Ramos (cell line): Measurements from ENCODE around the gene CBLIF.
"Not testable (repeated sequence)": the region's sequence is repeated elsewhere in the genome, so short reads cannot be mapped to it uniquely, and the experiment has no call there.

Experiments
- in situ Hi-C: fragments of 300-500 bp; cut with MboI; formaldehyde crosslinking; loops from one replicate; pipeline ENCODE4 v1.14.3; 2022; ENCODE audit warnings: low sequenced_read_pairs; ENCODE audit not compliant: unreplicated experiment

CBLIF gene

DNA sequence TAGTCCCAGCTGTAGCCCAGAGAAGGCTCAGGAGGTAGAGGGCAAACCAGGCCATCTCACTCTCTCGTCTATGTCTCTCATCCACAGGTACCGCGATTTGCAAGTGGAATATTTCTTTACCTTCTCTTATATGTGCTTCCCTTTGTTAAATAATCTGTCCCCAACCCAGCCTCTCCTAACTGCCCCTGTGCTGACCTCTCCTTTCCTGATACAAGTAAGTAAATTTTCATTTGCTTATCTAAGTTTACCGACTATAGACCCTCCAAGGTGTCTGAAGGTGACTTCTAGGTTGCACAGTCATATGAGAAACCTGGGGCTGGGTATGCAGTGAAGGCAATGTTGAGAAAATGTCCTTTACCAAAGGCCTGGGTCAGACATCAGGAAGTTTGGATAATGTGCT is at the start of gene CBLIF:
CBLIF (minus strand) TSS at position 101 of the 400 bp plus-strand sequence; CDS start at position 55, 46 bp downstream.
- in situ Hi-C loops, result no loop called here

DNA sequence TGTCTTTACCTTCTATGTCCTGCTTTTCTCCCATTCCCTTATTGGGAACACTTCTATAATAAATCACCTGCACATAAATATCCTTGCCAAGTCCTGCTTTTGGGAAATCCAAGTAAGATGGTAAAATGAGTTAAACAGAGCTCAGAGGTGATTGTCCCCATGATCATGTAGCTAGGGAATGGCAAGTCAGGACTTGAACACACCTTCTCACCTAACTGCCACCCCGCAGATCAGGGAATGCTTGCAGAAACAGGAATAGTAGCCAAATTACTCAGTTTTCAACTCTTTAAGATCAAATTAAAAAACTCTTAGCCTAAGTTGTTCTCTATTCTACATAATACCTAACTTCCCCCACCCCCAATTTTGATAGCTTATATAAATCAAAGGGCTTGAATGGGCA is 49.3 kb upstream of the CBLIF start:
- in situ Hi-C loops, result no loop called here

DNA sequence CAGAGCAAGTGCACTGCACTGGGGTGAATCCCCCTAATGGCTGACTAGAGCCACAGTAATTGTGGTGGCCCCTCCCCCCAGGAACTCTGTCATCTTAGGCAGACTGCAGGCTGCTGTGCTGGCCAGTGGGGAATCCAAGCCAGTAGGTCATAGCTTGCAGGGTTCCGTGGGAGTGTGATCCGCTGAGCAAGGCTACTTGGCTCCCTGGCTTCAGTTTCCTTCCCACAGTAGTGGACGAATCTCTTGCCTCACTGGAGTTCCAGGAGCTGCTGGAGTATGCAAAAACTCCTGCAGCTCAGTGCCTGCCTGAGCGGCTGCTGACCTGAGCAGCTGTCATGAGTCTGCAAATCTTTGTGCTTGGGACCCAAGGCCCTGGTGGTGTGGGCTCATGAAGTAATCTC is 46.5 kb upstream of the CBLIF start:
- in situ Hi-C loops, result no loop called here

DNA sequence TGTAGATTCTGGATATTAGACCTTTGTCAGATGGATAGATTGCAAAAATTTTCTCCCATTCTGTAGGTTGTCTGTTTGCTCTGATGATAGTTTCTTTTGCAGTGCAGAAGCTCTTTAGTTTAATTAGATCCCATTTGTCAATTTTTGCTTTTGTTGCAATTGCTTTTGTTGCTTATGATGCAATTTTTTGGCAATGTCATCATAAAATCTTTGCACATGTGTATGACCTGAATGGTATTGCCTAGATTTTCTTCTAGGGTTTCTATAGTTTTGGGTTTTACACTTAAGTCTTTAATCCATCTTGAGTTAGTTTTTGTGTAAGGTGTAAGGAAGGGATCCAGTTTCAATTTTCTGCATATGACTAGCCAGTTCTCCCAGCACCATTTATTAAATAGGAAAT is 41.9 kb upstream of the CBLIF start:
- in situ Hi-C loops, result not testable (repeated sequence)

DNA sequence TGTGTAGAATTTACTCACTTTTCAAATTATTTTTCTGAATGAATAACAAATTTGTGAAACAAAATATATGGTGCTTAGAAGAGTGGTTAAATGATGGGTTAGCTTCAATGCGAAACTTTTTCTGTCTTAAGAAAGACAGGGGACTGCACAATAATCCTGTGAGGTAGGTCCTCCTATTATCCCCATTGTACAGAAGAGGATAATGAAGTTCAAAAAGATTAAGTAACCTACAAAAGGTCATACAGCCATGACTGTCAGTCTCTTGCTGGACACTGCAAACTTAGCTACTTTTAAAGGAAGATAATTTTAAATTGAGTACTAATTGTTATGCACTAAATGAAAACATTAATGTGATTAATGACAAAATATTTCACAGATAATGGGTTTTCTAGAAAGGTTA is 38.3 kb upstream of the CBLIF start:
- in situ Hi-C loops, result no loop called here

DNA sequence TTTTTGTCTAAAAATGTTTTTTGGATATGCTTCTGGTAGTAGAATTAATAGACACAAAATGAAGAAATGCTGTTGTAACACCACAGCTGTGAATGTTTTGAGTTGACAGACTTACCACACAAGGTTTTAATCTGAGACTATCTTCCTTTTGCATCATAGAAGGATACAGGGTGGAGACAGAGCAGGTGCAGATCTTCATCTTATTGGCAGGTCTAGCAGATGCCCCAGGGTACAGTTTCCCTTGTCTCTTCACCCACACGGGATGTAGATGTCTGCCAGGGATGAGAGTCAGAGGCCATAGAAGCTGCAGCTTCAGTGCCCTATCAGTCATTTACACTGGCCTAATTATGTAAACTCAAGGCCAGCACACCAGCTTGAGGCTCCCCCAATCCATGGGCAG is 34.3 kb upstream of the CBLIF start:
- in situ Hi-C loops, result no loop called here

DNA sequence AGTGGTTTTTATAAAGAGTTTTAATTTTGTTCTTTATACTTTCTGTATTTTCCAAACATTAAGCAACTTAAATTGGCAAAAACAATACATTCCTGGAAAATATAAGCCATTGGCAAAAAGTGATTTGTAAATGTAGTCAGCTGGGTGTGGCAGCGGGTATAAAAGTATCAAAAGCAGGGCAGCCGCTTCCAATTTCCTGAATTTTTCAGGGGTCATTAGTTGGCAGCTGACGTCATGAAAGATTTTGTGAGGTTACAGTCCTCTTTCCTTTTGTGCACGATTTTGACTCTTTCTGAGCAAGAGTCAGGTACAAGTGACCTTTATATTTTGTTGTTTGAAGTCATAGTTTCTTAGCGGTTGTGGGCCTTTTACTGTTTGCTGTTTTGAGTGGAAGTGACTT is 33.3 kb upstream of the CBLIF start, which contains the start of gene OOSP3:
OOSP3 (plus strand) TSS at position 208 of the 400 bp plus-strand sequence; CDS start at position 235, 27 bp downstream.
- in situ Hi-C loops, result no loop called here

DNA sequence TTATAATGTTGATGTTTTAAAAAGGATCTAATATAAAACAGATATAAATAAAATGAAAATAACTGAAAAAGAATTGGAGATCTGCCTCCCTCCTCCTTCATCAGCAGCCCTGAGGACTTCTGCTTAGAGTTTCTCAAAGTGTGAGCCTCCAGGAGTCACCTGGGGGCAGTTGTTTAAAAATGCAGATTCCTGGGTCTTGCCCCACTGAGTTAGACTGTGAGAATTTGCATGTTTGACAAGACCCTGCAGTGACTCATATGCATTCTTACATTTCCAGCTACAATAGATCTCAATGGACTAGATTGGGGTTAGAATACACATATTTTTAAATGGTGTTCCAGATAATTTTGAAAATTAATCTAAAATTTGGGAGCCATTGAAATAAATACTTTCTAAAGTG is 32.5 kb upstream of the CBLIF start:
- in situ Hi-C loops, result no loop called here

DNA sequence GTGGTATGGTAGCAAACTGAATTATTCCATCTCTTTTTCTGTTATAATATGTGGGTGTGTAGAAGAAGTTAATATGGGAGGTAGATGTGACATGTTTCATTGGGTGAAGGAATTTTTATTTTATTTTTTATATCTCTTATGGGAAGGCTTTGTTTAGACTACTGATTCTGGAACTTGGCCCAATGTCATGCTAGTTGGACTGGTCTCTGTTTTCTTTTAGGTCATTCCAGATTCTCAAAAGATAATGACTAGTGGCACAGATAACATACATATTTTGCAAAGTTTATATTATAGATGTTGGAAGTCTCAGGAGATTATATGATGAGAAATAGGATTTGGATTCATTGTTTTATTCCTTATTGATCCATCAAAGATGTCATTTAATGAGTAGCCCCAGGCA is 32.0 kb upstream of the CBLIF start:
- in situ Hi-C loops, result no loop called here

DNA sequence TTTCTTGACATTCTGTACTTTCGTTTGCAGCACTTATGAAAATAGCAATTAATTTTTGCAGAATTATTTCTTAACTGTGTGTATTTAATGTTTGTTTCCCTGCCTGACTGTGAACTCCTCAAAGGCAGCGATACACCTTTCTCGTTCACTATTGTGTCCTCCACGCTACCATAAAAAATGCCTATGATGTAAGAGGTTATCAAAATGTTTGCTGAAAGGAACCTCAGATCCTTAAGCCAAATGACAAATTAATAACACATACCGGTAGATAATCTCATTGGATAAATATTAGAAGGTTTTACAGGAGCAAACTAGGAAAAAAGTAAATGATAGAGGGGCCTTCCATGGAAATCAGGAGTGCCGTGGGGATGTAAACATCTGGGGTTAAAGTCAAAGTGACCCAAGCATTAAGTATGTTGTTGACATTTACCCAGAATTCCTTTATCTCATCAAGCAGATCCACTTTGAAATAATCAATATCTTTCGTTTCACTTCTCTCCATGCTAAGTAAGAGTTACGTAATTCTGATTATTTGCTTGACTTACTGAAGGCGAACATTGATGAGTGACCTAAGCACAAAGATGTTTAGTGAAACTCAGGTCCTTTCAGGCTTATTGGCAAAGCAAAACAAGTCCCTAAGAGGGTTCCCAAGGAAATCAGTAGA is 30.7 kb upstream of the CBLIF start:
- in situ Hi-C loops, result no loop called here

DNA sequence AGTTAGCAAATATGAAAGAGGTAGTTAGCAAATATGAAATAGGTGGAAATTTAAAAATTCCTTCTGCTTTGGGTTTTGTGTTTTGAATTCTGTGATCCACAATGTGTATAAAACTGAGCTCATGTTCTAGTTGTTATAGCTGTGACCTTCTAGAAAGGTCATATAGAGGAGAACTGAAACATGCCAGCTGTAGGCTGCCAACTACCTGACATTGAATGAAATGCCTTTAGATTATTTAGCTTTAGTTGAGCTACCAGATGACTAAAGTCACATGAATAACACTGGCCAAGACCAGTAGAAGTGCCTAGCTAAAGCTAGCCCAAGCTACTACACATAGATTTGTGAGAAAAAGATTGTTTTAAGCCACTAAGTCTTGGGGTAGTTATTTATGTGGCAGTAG is 26.8 kb upstream of the CBLIF start:
- in situ Hi-C loops, result no loop called here

DNA sequence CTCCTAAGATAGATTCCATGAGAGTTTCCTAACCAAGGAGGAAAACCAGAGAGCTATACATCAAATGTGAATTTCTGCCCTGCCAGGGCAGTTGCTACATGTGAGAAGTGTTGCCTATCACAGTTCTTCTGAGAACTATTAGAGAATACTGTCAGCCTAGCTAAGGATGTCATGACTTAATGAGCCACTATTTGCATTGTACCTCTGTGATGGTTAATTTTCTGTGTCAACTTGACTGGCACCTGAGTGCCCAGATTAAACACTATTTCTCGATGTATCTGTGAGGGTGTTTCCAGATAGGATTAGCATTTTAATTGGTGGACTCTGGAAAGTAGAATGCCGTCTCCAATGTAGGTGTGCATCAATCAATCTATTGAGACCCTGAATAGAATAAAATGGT is 22.6 kb upstream of the CBLIF start:
- in situ Hi-C loops, result no loop called here

DNA sequence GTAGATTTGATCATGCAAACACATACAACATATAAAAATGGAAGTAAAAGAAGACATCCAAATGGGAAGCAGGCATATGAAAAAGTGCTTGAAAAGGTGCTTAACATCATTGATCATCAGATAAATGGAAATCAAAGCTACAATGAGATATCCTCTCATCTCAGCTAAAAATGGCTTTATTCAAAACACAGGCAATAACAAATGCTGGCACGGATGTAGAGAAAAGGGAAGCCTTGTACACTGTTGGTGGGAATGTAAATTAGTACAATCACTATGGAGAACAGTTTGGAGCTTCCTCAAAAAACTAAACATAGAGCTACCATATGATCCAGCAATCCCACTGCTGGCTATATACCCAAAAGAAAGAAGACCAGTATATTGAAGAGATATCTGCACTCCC is 21.5 kb upstream of the CBLIF start:
- in situ Hi-C loops, result no loop called here

DNA sequence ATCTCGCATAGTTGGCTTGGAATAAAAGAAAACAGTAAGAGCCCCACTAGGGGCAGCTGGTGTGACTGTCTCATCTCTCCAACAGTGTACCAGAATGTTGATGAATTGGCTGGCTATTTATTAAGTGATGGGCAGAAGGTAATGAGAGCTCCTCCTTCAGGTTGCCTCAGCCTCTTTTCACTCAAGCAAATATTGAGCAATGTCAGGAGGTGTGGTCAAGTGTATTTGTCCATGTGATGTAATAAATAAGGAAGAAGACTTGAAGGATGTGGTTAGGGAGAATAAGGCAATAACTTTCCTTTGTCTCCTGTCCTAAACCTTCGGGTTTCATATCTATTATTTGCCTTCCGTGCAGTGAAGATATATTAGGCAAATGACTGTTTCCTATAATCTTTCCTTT is 21.1 kb upstream of the CBLIF start, which contains the start of gene TCN1:
TCN1 (minus strand) TSS at position 91 of the 400 bp plus-strand sequence; CDS start at position 74, 17 bp downstream.
- in situ Hi-C loops, result no loop called here

DNA sequence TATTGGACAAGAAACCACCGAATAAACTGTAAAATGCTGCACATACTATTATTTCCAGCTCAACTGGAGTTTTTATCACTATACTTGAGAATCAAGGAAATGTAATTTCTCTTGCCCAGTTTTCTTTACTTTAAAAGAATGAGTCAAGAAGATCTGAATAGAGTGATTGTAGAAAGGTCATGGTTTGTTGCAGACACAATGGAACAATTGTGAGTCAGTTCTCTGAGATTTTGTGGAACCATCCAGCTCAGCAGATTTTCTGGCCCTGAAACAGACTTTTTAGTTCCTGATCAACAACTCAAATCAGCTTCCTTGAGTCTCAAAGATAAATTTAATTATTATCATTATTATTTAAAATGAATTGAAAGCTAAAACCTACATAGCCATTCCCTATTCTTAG is 19.7 kb upstream of the CBLIF start:
- in situ Hi-C loops, result no loop called here

DNA sequence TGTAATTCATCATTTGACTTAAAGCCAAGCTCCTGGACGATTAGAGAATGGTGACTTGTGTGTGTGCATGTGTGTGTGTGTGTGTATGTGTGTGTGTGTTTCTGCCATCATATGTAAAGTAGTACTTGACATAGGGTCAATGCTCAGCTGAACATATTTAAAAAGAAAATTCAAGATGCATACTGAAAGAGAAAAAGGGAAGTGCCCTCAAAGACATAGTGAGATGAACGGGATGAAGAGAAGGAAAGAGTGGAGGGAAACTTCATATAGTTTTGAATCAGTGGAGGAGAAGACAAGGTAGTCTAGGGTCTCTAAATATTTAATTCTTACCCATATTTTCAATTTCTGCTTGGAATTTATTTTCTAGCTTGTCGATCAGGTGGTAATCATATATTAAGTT is 17.0 kb upstream of the CBLIF start:
- in situ Hi-C loops, result no loop called here

DNA sequence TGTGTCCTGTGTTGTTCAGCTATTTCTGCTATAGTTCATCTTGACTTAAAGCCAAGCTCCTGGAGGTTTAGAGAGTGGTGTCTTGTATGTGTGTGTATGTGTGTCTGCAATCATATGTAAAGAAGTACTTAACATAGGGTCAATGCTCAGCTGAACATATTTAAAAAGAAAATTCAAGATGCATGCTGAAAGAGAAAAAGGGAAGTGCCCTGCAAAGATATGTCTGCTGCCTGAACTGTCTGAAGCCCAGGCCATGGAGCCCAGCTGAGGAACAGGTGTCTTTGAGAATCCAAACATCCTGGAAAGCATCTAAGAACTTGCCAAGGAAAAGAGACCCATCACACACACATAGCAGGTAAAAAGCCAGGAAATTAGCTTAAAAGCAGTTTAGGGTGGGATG is 14.4 kb upstream of the CBLIF start:
- in situ Hi-C loops, result no loop called here

DNA sequence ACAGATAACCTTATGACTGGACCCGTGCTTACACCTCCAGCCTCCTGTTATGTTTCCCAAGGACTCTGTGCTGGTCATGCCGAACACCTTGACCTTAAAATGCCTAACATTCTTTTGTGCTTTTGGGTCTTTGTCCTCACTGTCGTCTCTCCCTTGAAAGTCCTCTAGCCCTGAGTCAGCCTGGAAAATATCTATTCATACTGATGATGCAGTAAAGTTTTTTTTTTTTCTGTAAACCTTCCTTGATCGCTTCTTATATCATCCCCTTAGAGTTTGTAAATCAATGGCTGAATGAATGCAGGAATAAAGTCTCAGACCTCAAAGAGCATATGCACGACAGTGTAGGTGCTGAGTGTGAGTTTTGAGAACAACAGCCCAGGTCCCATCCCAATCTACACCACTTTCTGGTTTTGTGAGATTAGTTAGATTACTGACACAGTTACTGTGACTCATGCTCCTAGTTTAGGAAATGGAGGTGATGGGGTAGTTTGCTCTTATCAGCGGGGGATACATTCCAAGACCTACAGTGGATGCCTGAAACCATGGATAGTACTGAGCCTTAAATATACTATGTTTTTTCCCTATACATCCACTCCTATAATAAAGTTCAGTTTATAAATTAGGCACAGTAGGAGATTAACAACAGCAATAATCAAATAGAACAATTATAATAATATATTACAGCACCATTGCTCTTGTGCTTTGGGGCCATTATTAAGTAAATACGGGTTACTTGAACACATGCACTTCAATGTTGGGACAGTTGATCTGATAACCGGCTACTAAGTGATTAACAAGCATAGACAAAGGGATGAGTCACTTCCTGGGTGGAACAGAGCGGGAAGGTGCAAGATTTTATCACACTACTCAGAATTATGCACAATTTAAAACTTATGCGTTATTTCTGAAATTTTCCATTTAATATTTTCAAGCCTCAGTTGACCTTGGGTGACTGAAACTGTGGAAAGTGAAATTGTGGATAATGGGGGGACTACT is 12.4 kb upstream of the CBLIF start:
- in situ Hi-C loops, result no loop called here

DNA sequence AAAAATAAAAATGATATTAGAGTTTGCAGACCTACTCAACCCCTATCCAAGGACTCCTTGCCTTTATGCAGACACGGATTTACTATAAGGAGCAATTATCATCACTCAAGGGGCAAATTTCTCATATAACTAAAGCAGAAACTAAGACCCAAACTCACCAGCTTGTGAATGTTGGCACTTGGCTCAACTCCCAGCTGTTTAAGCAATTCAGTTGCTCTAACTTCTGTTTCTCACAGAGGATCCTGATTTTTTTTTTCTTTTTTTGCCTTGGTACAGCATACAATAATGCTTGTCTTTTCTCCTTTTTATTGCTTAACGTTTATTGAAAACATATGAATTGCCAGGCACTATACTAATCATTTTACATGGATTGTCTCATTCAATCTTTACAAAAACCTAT is 9.6 kb upstream of the CBLIF start:
- in situ Hi-C loops, result no loop called here

DNA sequence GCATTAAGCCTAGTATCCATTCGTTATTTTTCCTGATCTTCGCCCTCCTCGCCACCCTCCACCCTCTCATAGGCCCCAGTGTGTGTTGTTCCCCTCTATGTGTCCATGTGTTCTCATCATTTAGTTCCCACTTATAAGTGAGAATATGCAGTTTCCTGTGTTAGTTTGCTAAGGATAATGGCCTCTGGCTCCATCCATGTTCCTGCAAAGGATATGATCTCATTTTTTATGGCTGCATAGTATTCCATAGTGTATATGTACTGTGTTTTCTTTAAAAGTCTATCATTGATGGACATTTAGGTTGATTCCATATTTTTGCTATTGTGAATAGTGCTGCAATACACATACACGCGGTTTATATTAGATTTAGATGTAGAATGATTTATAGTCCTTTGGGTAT is 6.1 kb upstream of the CBLIF start:
- in situ Hi-C loops, result not testable (repeated sequence)

DNA sequence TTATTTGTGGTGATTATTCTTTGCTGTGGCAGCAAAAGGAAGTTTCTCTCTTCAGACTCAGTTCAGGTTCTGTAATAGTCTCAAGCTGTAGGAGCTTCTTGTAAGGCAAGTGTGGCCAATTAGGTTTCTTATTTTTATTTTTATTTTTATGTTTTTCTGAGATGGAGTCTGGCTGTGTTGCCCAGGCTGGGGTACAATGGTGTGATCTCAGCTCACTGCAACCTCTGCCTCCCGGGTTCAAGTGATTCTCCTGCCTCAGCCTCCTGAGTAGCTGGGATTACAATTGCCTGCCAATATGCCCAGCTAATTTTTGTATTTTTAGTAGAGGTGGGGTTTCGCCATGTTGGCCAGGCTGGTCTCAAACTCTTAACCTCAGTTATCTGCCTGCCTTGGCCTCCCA is 4.3 kb upstream of the CBLIF start:
- in situ Hi-C loops, result not testable (repeated sequence)
